ENCODE measurements around the gene PSMB7. TPM values are rescaled to one million over a fixed set of nuclear protein-coding genes. Genes with fewer than 3 reads are reported as not detected.

PSMB7 gene
- total and polyA plus RNA-seq, 2 donors (not counting 1 experiment from before 2014, with no cell fraction given): 69.5 to 73.1 TPM

- Histone ChIP-seq H3K4me1 (ENCODE audit: control insufficient read depth in 2 of 2, insufficient read depth in 2 of 2, low read length in 2 of 2) (no peaks in the 10 kb centered on the region), H3K27me3 (replicated peaks in 1 of 4; ENCODE audit: control extremely low read depth in 1 of 4, control insufficient read depth in 3 of 4, insufficient read depth in 4 of 4, low read length in 3 of 4) (no peaks in the 10 kb centered on the region), H3K27ac (ENCODE audit: low read length in 2 of 2) (no peak overlapping the region), H3K36me3 (replicated peaks in 1 of 2; ENCODE audit: control extremely low read depth in 1 of 2, control insufficient read depth in 1 of 2, extremely low read depth in 1 of 2, insufficient read depth in 2 of 2, low read length in 1 of 2) (peaks cover 7 to 38% of the 10 kb centered on the region in 2 experiments), H3K4me3 (ENCODE audit: control extremely low read depth in 1 of 5, extremely low read depth in 1 of 5, insufficient read depth in 1 of 5, low read depth in 2 of 5, low read length in 4 of 5) (no peak overlapping the region), H3K79me2 (ENCODE audit: control insufficient read depth, insufficient read depth, low read length) (peaks cover 70% of the 10 kb centered on the region), H3K9ac (ENCODE audit: low read length) (no peak overlapping the region), H4K20me1 (ENCODE audit: control insufficient read depth, insufficient read depth, low read length, poor library complexity, severe bottlenecking) (peaks cover 47% of the 10 kb centered on the region), H2AFZ (ENCODE audit: insufficient read depth, low read depth, low read length, poor library complexity, severe bottlenecking) (no peak overlapping the region), H3K4me2 (replicated peaks; ENCODE audit: low read depth, low read length, poor library complexity, severe bottlenecking) (no peak overlapping the region), H3K9me3 (ENCODE audit: control extremely low read depth in 1 of 3, control insufficient read depth in 2 of 3, insufficient read depth in 1 of 3, low read length in 2 of 3) (no peaks in the 10 kb centered on the region)
- H3K4me3 Mint-ChIP-seq: no peak overlapping the region
- DNase-seq (no peak), ATAC-seq (ENCODE audit: low read depth) (no peak)
- POLR2A ChIA-PET: no interaction called here
- H3K4me1 Mint-ChIP-seq: peaks cover 18% of the 10 kb centered on the region
- H3K27ac Mint-ChIP-seq: no peak overlapping the region
- no peak for TF ChIP-seq EZH2 (IDR thresholded peaks at IDR 0.05; ENCODE audit: borderline replicate concordance, insufficient read depth, low read depth, low read length, poor library complexity, severe bottlenecking)
- no peak for TF ChIP-seq CTCF (IDR thresholded peaks at IDR 0.05)
- 98% methylated on average over 5 of the region's 7 CpGs for whole genome bisulfite sequencing (ENCODE audit: insufficient coverage)
- CTCF ChIA-PET: interaction anchor here (1.3 to 2.2 kb wide), 2 partner anchors 10 to 258 kb away, joined by 3 to 7 read pairs; no protein-coding TSS in a partner anchor
- H3K9me3 Mint-ChIP-seq (ENCODE audit: insufficient read depth): no peaks in the 10 kb centered on the region
- intact Hi-C loops (cut with micrococcal nuclease): no loop called here
- H3K27me3 Mint-ChIP-seq: no peaks in the 10 kb centered on the region
These were observed 31.0 kb downstream of the PSMB7 start for GRCh38 chr9:124384210-124384609.

- no peaks in the 10 kb centered on the region for H3K4me1 ChIP-seq (ENCODE audit: control insufficient read depth in 2 of 2, insufficient read depth in 2 of 2, low read length in 2 of 2)
- H3K27me3 ChIP-seq (replicated peaks in 1 of 4; ENCODE audit: control extremely low read depth in 1 of 4, control insufficient read depth in 3 of 4, insufficient read depth in 4 of 4, low read length in 3 of 4): no peaks in the 10 kb centered on the region
- no peak overlapping the region for H3K27ac ChIP-seq (ENCODE audit: low read length in 2 of 2)
- peaks cover 7 to 47% of the 10 kb centered on the region in 2 experiments for H3K36me3 ChIP-seq (replicated peaks in 1 of 2; ENCODE audit: control extremely low read depth in 1 of 2, control insufficient read depth in 1 of 2, extremely low read depth in 1 of 2, insufficient read depth in 2 of 2, low read length in 1 of 2)
- peaks cover 65% of the 10 kb centered on the region for H3K79me2 ChIP-seq (ENCODE audit: control insufficient read depth, insufficient read depth, low read length)
- no peak overlapping the region for H3K9ac ChIP-seq (ENCODE audit: low read length)
- Mint-ChIP-seq H3K27ac (no peak overlapping the region), H3K27me3 (no peaks in the 10 kb centered on the region), H3K9me3 (ENCODE audit: insufficient read depth) (no peaks in the 10 kb centered on the region), H3K4me3 (no peak overlapping the region), H3K4me1 (no peaks in the 10 kb centered on the region)
- ATAC-seq (ENCODE audit: low read depth) (no peak), DNase-seq (no peak)
- intact Hi-C loops (cut with micrococcal nuclease): no loop called here
- H2AFZ ChIP-seq (ENCODE audit: insufficient read depth, low read depth, low read length, poor library complexity, severe bottlenecking): no peak overlapping the region
- H3K4me2 ChIP-seq (replicated peaks; ENCODE audit: low read depth, low read length, poor library complexity, severe bottlenecking): no peak overlapping the region
- ChIA-PET POLR2A (no interaction called here), CTCF (interaction anchor here (0.6 kb wide), 1 partner anchor 254 kb away, joined by 3 read pairs; no protein-coding TSS in a partner anchor)
- 8% methylated on average over 1 of the region's 4 CpGs for WGBS (ENCODE audit: insufficient coverage)
- no peaks in the 10 kb centered on the region for H3K9me3 ChIP-seq (ENCODE audit: control extremely low read depth in 1 of 3, control insufficient read depth in 2 of 3, insufficient read depth in 1 of 3, low read length in 2 of 3)
- H3K4me3 ChIP-seq (ENCODE audit: control extremely low read depth in 1 of 5, extremely low read depth in 1 of 5, insufficient read depth in 1 of 5, low read depth in 2 of 5, low read length in 4 of 5): no peak overlapping the region
- H4K20me1 ChIP-seq (ENCODE audit: control insufficient read depth, insufficient read depth, low read length, poor library complexity, severe bottlenecking): peaks cover 37% of the 10 kb centered on the region
- no peak for TF ChIP-seq EZH2 (IDR thresholded peaks at IDR 0.05; ENCODE audit: borderline replicate concordance, insufficient read depth, low read depth, low read length, poor library complexity, severe bottlenecking)
- no peak for TF ChIP-seq CTCF (IDR thresholded peaks at IDR 0.05)
These were observed 33.9 kb downstream of the PSMB7 start for GRCh38 chr9:124381170-124381945.

All from B cell (primary cell).